B cell (primary cell): Measurements from ENCODE around the gene XPO5. TPM values are rescaled to one million over a fixed set of nuclear protein-coding genes. Genes with fewer than 3 reads are reported as not detected.

Experiments used
- ATAC-seq: fragments of 200-7000 bp; cut with Tn5 transposase; one replicate; pipeline ENCODE4 v1.10.0; 2021; ENCODE audit warnings: low read depth, mild to moderate bottlenecking, moderate number of reproducible peaks, moderate library complexity
- CTCF ChIA-PET: fragments of 350-600 bp; sonication (Branson Sonifier 250); formaldehyde crosslinking; loops from one replicate; lab custom pipeline; 2021; ENCODE audit warnings: antibody characterized with exemption, inconsistent platforms; lab: Charles Lee
- POLR2A ChIA-PET: fragments of 350-600 bp; sonication (Branson Sonifier 250); formaldehyde crosslinking; loops from one replicate; lab custom pipeline; 2021; ENCODE audit warnings: antibody characterized with exemption; lab: Charles Lee
- DNase-seq: peaks from one replicate; pipeline ENCODE4 v3.0.0; 2013
- H2AFZ ChIP-seq: 2 replicates; pipeline ENCODE4 v1.6.1; 2012; ENCODE audit warnings: mild to moderate bottlenecking, low read depth, low read length; ENCODE audit not compliant: insufficient read depth, poor library complexity, severe bottlenecking
- H3K27ac ChIP-seq, 2 donors: 1 replicate in 1 of 2; 2 replicates in 1 of 2; pipeline ENCODE4 v1.5.1; 2012 to 2013; ENCODE audit warnings: low read length in 2 of 2, mild to moderate bottlenecking in 2 of 2, moderate library complexity in 1 of 2
- H3K27me3 ChIP-seq, 4 experiments: fragments of 200-600 bp in 1 of 4; sonication (generic) in 1 of 4; replicated peaks in 1 of 4; 1 replicate in 2 of 4; 2 replicates in 2 of 4; pipeline versions ENCODE4 v1.6.1 to v1.7.0; 2013 to 2016; ENCODE audit warnings: low read length in 3 of 4, mild to moderate bottlenecking in 2 of 4, mixed read lengths in 1 of 4, moderate library complexity in 1 of 4; ENCODE audit not compliant: insufficient read depth in 4 of 4, control insufficient read depth in 3 of 4; ENCODE audit errors: control extremely low read depth in 1 of 4
- H3K36me3 ChIP-seq, 2 experiments: replicated peaks in 1 of 2; 1 replicate in 1 of 2; 2 replicates in 1 of 2; pipeline versions ENCODE4 v1.6.1 to v1.7.1; 2013; ENCODE audit warnings: low read length in 1 of 2; ENCODE audit not compliant: insufficient read depth in 2 of 2, control insufficient read depth in 1 of 2; ENCODE audit errors: control extremely low read depth in 1 of 2, extremely low read depth in 1 of 2
- H3K4me1 ChIP-seq, 2 donors: fragments of 200-600 bp in 1 of 2; sonication (generic) in 1 of 2; 1 replicate in 1 of 2; 2 replicates in 1 of 2; pipeline versions ENCODE4 v1.5.1 to v1.6.1; 2013 to 2017; ENCODE audit warnings: low read length in 2 of 2; ENCODE audit not compliant: control insufficient read depth in 2 of 2, insufficient read depth in 2 of 2
- H3K4me2 ChIP-seq: replicated peaks from 2 replicates; pipeline ENCODE3; 2012; ENCODE audit warnings: mild to moderate bottlenecking, low read depth, low read length; ENCODE audit not compliant: poor library complexity, severe bottlenecking
- H3K4me3 ChIP-seq, 5 experiments: fragments of 200-600 bp in 1 of 5; sonication (generic) in 1 of 5; 1 replicate in 3 of 5; 2 replicates in 2 of 5; pipeline versions ENCODE4 v1.5.1 to v1.7.0; 2011 to 2016; ENCODE audit warnings: low read length in 4 of 5, mild to moderate bottlenecking in 4 of 5, low read depth in 2 of 5, control low read depth in 1 of 5, moderate library complexity in 1 of 5; ENCODE audit not compliant: insufficient read depth in 1 of 5; ENCODE audit errors: control extremely low read depth in 1 of 5, extremely low read depth in 1 of 5
- H3K79me2 ChIP-seq: fragments of 200-600 bp; sonication (generic); one replicate; pipeline ENCODE4 v1.6.0; 2016; ENCODE audit warnings: low read length; ENCODE audit not compliant: control insufficient read depth, insufficient read depth
- H3K9ac ChIP-seq: fragments of 200-600 bp; sonication (generic); 2 replicates; pipeline ENCODE4 v1.6.1; 2017; ENCODE audit warnings: mild to moderate bottlenecking, low read length, moderate library complexity
- H3K9me3 ChIP-seq, 3 donors: one replicate each; pipeline versions ENCODE4 v1.6.1 to v1.7.1; 2013; ENCODE audit warnings: low read length in 2 of 3; ENCODE audit not compliant: control insufficient read depth in 2 of 3, insufficient read depth in 1 of 3; ENCODE audit errors: control extremely low read depth in 1 of 3
- H4K20me1 ChIP-seq: 2 replicates; pipeline ENCODE4 v1.6.0; 2012; ENCODE audit warnings: mild to moderate bottlenecking, low read length; ENCODE audit not compliant: insufficient read depth, control insufficient read depth, poor library complexity, severe bottlenecking
- H3K27ac Mint-ChIP-seq: one replicate; pipeline ENCODE4 v1.8.0; 2021; ENCODE audit warnings: mixed read lengths
- H3K27me3 Mint-ChIP-seq: one replicate; pipeline ENCODE4 v1.8.0; 2021; ENCODE audit warnings: mixed read lengths
- H3K4me1 Mint-ChIP-seq: one replicate; pipeline ENCODE4 v1.8.0; 2021; ENCODE audit warnings: mixed read lengths
- H3K4me3 Mint-ChIP-seq: one replicate; pipeline ENCODE4 v1.8.0; 2021; ENCODE audit warnings: mixed read lengths
- H3K9me3 Mint-ChIP-seq: one replicate; pipeline ENCODE4 v1.8.0; 2022; ENCODE audit warnings: mixed read lengths; ENCODE audit not compliant: insufficient read depth
- CTCF ChIP-seq: fragments of 200-600 bp; IDR thresholded peaks from one replicate; pipeline ENCODE4 v1.8.0; 2022; ENCODE audit warnings: antibody characterized with exemption, mild to moderate bottlenecking
- EZH2 ChIP-seq: IDR thresholded peaks from 2 replicates; pipeline ENCODE4 v1.6.1; 2012; ENCODE audit warnings: borderline replicate concordance, low read depth, mild to moderate bottlenecking, moderate library complexity, low read length; ENCODE audit not compliant: insufficient read depth, poor library complexity, severe bottlenecking
- WGBS: methylation state at CpG from one replicate; pipeline ENCODE4 v1.1.5; 2013; ENCODE audit warnings: missing lambda C conversion rate; ENCODE audit not compliant: insufficient coverage; 5-methylcytosine and 5-hydroxymethylcytosine counted together
- intact Hi-C: fragments of 100-400 bp; cut with micrococcal nuclease; formaldehyde crosslinking; loops from one replicate; pipeline ENCODE4 v1.10.0; 2022
- polyA plus RNA-seq: library from polyadenylated mRNA; depleted of rRNA; stranded (reverse); fragments of >200 nt; gene quantifications from 2 replicates; pipeline ENCODE4 v1.2.3, GENCODE V29; 2012
- total RNA-seq, 2 donors: library from RNA; stranded (reverse); fragments of 120-200 nt in 1 of 2; gene quantifications; 1 replicate in 1 of 2; 2 replicates in 1 of 2; pipeline versions ENCODE4 v1.2.3 to v1.2.4, GENCODE V29; 2013 to 2022

Gene XPO5
- total and polyA plus RNA-seq, 2 donors (not counting 1 experiment from before 2014, with no cell fraction given), result 14.4 to 45.7 TPM

GRCh38 chr6:43489277-43490072, 86.4 kb downstream of the XPO5 start:
- no peak overlapping the region for H3K27ac Mint-ChIP-seq
- H3K9me3 Mint-ChIP-seq, result no peaks in the 10 kb centered on the region
- Histone ChIP-seq H3K9me3 (no peaks in the 10 kb centered on the region), H3K36me3 (peaks cover 0 to 23% of the 10 kb centered on the region in 2 experiments), H3K9ac (no peak overlapping the region), H3K4me1 (no peaks in the 10 kb centered on the region), H3K27me3 (no peaks in the 10 kb centered on the region), H2AFZ (no peak overlapping the region), H3K4me3 (no peak overlapping the region), H3K79me2 (peaks cover 37% of the 10 kb centered on the region), H3K4me2 (no peak overlapping the region), H4K20me1 (peaks cover 28% of the 10 kb centered on the region), H3K27ac (no peak overlapping the region)
- peaks cover 12% of the 10 kb centered on the region for H3K4me1 Mint-ChIP-seq
- ChIA-PET POLR2A (no interaction called here), CTCF (interaction anchor here (8.0 kb wide), 1 partner anchor 16 kb away, joined by 69 read pairs; no protein-coding TSS in a partner anchor)
- DNase-seq, result no peak
- no peaks in the 10 kb centered on the region for H3K27me3 Mint-ChIP-seq
- ATAC-seq, result no peak
- intact Hi-C loops, result no loop called here
- 95% methylated on average over 12 of the region's 12 CpGs for WGBS
- no peak overlapping the region for H3K4me3 Mint-ChIP-seq
- no peak for TF ChIP-seq CTCF

GRCh38 chr6:43488667-43489276, 87.1 kb downstream of the XPO5 start:
- Mint-ChIP-seq H3K27ac (no peak overlapping the region), H3K27me3 (no peaks in the 10 kb centered on the region), H3K4me1 (peaks cover 8% of the 10 kb centered on the region), H3K9me3 (no peaks in the 10 kb centered on the region), H3K4me3 (no peak overlapping the region)
- peaks cover 0 to 19% of the 10 kb centered on the region in 2 experiments for H3K36me3 ChIP-seq
- ChIA-PET CTCF (no interaction called here), POLR2A (no interaction called here)
- H3K9me3 ChIP-seq, result no peaks in the 10 kb centered on the region
- intact Hi-C loops, result no loop called here
- no peak overlapping the region for H2AFZ ChIP-seq
- ATAC-seq, result no peak
- no peak overlapping the region for H3K4me2 ChIP-seq
- no peak for DNase-seq
- 76% methylated on average over 4 of the region's 4 CpGs for WGBS
- H3K4me3 ChIP-seq, result no peak overlapping the region
- H3K27ac ChIP-seq, result no peak overlapping the region
- TF ChIP-seq CTCF (no peak), EZH2 (no peak)
- no peaks in the 10 kb centered on the region for H3K27me3 ChIP-seq
- no peak overlapping the region for H3K9ac ChIP-seq
- no peaks in the 10 kb centered on the region for H3K4me1 ChIP-seq
- peaks cover 28% of the 10 kb centered on the region for H4K20me1 ChIP-seq
- H3K79me2 ChIP-seq, result peaks cover 34% of the 10 kb centered on the region
